ENCODE data around the gene ZBTB4.

The ZBTB4 gene

DNA sequence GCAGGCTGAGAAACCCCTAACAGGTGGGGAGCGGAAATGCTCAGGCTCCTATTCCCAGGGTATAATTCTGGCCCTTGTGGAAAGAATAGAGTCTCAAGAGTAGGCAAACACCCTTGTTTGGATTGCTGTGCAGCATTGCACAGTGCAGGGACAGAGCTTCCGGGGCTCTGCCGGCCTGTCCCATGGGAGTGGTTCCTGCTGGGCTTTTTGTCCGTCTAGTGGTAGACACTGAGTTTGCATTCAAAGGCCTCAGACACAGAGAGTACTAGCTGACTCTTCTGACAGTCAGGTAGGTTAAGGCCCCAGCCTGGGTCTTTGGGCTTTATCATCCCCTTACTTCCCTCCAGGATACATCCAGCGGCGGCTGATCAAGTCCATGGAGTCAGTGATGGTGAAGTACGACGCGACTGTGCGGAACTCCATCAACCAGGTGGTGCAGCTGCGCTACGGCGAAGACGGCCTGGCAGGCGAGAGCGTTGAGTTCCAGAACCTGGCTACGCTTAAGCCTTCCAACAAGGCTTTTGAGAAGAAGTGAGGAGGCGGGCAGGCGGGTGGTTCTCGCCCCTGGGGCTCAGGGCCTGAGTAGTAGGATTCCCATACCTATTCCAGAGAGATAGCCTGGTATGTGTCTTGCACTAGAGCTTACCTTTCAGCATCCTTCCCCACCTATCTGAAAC, 22.9 kb upstream of the ZBTB4 start:
- Histone ChIP-seq H2AFZ (ENCODE audit: low read depth, low read length) (no peak overlapping the region), H4K20me1 (ENCODE audit: insufficient read depth, low read length) (peaks cover 25% of the 10 kb centered on the region), H3K27ac (ENCODE audit: low read length) (no peak overlapping the region), H3K36me3 (ENCODE audit: insufficient read depth, low read length) (peaks cover 93% of the 10 kb centered on the region), H3K4me2 (ENCODE audit: insufficient read depth, low read length) (no peak overlapping the region), H3K4me3 (ENCODE audit: low read depth in 1 of 2, low read length in 2 of 2) (no peak overlapping the region), H3K79me2 (ENCODE audit: insufficient read depth, low read length) (peaks cover 5% of the 10 kb centered on the region; the same call in 1 of the 2 replicates), H3K9ac (ENCODE audit: low read depth, low read length) (no peak overlapping the region), H3K4me1 (ENCODE audit: insufficient read depth, low read length) (no peaks in the 10 kb centered on the region), H3K27me3 (ENCODE audit: insufficient read depth, low read length, poor library complexity) (no peaks in the 10 kb centered on the region), H3K9me3 (ENCODE audit: insufficient read depth, low read length, severe bottlenecking) (no peaks in the 10 kb centered on the region)
- ATAC-seq (ENCODE audit: insufficient read depth, low read depth): no peak; the same call in 2 of the 3 replicates
- DNase-seq: no peak
- no peak for TF ChIP-seq EZH2 (IDR thresholded peaks at IDR 0.05; ENCODE audit: borderline replicate concordance, low read depth, low read length, severe bottlenecking)
- TF ChIP-seq CTCF (IDR thresholded peaks at IDR 0.05; ENCODE audit: borderline replicate concordance, extremely low read depth, low read length, poor library complexity, severe bottlenecking): no peak

GRCh38 chr17:7501729-7502128, 22.3 kb upstream of the ZBTB4 start:
- H4K20me1 ChIP-seq (ENCODE audit: insufficient read depth, low read length): peaks cover 30% of the 10 kb centered on the region
- DNase-seq: no peak

DNA sequence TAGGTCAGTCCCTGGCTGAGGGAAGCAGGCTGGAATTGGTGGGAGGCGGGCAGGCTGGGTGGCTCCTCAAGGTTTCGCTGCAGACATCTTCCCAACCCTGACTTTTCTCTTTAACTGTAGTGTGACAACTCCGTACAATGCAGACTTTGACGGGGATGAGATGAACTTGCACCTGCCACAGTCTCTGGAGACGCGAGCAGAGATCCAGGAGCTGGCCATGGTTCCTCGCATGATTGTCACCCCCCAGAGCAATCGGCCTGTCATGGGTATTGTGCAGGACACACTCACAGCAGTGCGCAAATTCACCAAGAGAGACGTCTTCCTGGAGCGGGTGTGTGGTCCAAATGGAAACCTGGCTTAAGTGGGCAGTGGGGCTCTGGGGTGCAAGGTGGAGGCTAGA, 19.7 kb upstream of the ZBTB4 start:
- no peak for ATAC-seq (ENCODE audit: insufficient read depth, low read depth)
- H3K27me3 ChIP-seq (ENCODE audit: insufficient read depth, low read length, poor library complexity): no peaks in the 10 kb centered on the region
- no peak for DNase-seq
- no peaks in the 10 kb centered on the region for H3K4me1 ChIP-seq (ENCODE audit: insufficient read depth, low read length)
- no peak overlapping the region for H3K4me3 ChIP-seq (ENCODE audit: low read depth in 1 of 2, low read length in 2 of 2)
- TF ChIP-seq EZH2 (IDR thresholded peaks at IDR 0.05; ENCODE audit: borderline replicate concordance, low read depth, low read length, severe bottlenecking) (no peak), CTCF (IDR thresholded peaks at IDR 0.05; ENCODE audit: borderline replicate concordance, extremely low read depth, low read length, poor library complexity, severe bottlenecking) (no peak)
- H3K27ac ChIP-seq (ENCODE audit: low read length): no peak overlapping the region
- H3K36me3 ChIP-seq (ENCODE audit: insufficient read depth, low read length): peaks cover 92% of the 10 kb centered on the region
- H2AFZ ChIP-seq (ENCODE audit: low read depth, low read length): no peak overlapping the region
- H3K4me2 ChIP-seq (ENCODE audit: insufficient read depth, low read length): no peak overlapping the region
- no peaks in the 10 kb centered on the region for H3K9me3 ChIP-seq (ENCODE audit: insufficient read depth, low read length, severe bottlenecking)
- H4K20me1 ChIP-seq (ENCODE audit: insufficient read depth, low read length): peaks cover 51% of the 10 kb centered on the region
- peaks cover 30% of the 10 kb centered on the region for H3K79me2 ChIP-seq (ENCODE audit: insufficient read depth, low read length)
- no peak overlapping the region for H3K9ac ChIP-seq (ENCODE audit: low read depth, low read length)

More at GRCh38 chr17:7501729-7502128, 22.3 kb upstream of the ZBTB4 start:
- H3K9ac ChIP-seq (ENCODE audit: low read depth, low read length): no peak overlapping the region
- no peak overlapping the region for H3K4me3 ChIP-seq (ENCODE audit: low read depth in 1 of 2, low read length in 2 of 2)
- no peak overlapping the region for H2AFZ ChIP-seq (ENCODE audit: low read depth, low read length)
- ATAC-seq (ENCODE audit: insufficient read depth, low read depth): no peak
- H3K27me3 ChIP-seq (ENCODE audit: insufficient read depth, low read length, poor library complexity): no peaks in the 10 kb centered on the region
- no peaks in the 10 kb centered on the region for H3K4me1 ChIP-seq (ENCODE audit: insufficient read depth, low read length)
- no peak overlapping the region for H3K4me2 ChIP-seq (ENCODE audit: insufficient read depth, low read length)
- H3K79me2 ChIP-seq (ENCODE audit: insufficient read depth, low read length): peaks cover 7% of the 10 kb centered on the region
- no peak overlapping the region for H3K27ac ChIP-seq (ENCODE audit: low read length)
- TF ChIP-seq CTCF (IDR thresholded peaks at IDR 0.05; ENCODE audit: borderline replicate concordance, extremely low read depth, low read length, poor library complexity, severe bottlenecking): no peak
- no peak for TF ChIP-seq EZH2 (IDR thresholded peaks at IDR 0.05; ENCODE audit: borderline replicate concordance, low read depth, low read length, severe bottlenecking)
- peaks cover 93% of the 10 kb centered on the region for H3K36me3 ChIP-seq (ENCODE audit: insufficient read depth, low read length)
- H3K9me3 ChIP-seq (ENCODE audit: insufficient read depth, low read length, severe bottlenecking): no peaks in the 10 kb centered on the region
